ENCODE data around the gene TET2.

TET2 gene

DNA sequence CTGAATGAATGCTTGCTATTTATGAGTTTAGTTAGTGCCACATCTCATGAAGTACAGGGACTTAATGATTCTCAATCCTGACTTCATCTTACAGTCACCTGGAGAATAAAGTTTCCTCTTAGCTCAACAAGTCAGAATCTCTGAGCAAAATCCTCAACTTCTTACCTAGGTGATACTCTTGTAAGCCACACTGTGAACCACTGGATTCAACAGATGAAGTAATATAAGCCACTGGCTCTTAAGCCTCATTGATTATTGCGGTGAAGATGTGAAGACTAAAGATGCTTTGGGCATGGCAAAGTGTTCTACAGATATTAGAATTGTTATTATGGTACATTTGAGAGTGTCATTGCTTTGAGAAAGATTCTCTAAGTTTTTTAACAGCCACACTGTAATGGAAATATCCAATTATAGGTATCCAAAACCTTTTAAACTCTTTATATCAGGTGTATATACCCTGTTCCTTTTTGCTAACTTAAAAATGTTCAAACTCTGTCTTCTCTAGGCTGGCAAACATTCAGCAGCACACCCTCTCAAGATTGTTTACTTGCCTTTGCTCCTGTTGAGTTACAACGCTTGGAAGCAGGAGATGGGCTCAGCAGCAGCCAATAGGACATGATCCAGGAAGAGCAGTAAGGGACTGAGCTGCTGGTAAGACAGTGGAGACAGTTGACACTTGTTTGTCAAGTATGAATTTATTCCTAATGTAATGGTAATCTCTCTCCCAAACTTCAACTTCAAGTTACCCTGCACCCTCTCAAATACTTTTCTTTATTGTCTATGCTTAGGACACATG is 43.4 kb downstream of the TET2 start:
- no peak for DNase-seq

DNA sequence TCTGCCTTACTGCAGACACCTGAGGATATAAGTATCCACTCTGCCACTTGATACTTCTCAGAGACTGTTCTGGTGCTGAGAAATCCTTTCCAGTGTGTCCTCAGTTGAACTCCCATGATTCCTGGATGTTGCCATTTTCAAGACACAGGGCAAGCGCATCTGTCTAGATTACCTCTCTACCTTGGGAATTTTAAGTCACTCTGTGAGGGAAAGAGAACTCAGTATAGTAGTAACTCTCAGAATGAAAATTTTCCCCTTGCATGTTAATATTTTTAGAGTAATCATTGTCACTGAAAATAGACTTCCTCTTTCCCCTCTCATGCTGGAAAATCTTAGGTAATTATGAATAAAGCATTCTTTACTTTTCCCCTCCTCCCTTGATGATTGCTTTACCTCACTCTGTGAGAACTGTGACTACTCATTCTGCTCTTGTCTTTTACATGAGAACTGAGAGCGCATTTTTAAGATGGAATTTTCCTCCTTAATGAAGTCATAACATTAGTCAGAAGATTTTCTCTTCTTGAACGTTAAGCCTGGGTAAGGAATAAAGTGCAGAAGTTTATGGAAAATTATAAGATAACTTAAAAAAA is 45.0 kb downstream of the TET2 start:
- DNase-seq: no peak

GRCh38 chr4:105192474-105192873 is 45.8 kb downstream of the TET2 start:
- DNase-seq: no peak

DNA sequence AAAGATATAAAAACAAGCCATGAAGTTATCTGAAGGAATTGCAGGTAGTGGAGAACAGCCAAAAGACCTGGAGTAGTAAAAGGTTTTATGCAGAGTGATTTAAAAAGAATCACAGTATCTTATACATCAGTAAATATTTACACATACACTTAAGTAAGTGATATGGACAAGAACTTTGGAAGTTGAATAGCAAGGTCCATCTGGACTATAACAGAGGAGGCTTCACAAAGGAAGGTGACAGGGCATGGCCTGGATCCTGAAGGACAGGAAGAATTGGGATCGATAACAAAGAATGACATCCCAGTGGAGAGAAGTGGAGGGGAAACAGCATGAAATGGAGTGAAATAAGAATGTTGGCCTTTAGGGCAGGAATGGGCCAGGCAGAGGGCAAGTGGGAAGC is 46.2 kb downstream of the TET2 start:
- no peak for DNase-seq

DNA sequence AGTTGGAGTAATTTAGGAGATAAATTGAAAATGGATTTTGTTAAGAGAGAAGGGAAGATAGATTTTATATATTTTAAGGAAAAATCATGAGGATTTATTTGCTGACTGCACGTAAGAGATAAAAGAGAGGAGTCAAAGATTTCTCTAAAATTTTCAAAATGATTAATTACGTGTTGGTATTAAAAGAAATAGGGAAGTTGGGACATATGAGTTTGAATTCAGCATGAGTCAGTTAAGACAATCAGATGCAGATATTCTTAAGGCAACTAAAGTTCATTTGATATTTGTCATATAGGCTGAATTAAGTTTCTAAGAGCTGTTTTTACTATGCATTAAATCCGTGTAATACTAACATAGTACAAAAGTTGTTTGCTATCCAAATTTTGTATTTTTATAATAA is 46.9 kb downstream of the TET2 start:
- no peak for DNase-seq

DNA sequence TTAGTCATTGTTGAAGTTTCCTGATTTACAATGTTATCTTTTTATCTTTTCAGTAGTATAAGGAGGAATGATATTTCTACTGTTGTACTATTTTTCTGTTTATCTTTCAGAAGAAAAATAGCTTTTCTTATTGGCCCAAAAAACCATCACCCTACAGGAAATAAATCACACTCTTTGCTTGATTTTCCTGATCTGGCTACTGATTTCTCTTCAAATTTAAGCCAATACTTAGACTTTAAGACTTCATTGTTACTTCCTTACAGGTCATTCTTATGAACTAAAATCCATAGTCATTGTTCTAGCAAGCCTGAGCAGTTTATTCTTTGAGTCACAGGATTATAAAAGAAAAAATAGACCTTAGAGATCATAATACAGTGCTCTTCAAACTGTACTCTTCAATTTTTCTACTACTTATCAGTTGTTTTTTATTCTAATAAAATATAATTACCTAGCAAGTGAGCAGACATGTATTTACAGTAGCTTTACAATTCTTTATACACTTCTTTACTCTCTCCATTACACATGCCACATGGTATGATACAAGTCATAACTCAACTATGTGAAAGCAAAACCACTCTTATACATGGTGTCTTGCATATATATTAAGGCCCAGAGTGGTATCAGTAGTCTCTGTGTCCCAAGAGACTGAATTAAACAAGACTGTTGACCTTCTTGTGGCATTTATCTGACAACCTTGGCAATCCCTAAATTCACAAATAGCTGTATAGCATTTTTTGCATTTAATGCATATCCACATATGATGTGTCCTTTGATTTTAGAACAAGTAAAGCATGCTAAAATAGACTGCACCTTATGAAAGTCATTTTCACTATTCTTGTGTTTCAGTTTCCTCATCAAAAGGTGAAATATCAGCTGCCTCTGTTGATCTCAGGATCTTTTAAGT is 47.9 kb downstream of the TET2 start:
- DNase-seq: no peak

- peak; percentile 10 for DNase-seq
Measured at GRCh38 chr4:105196523-105197145, 50.0 kb downstream of the TET2 start.

DNA sequence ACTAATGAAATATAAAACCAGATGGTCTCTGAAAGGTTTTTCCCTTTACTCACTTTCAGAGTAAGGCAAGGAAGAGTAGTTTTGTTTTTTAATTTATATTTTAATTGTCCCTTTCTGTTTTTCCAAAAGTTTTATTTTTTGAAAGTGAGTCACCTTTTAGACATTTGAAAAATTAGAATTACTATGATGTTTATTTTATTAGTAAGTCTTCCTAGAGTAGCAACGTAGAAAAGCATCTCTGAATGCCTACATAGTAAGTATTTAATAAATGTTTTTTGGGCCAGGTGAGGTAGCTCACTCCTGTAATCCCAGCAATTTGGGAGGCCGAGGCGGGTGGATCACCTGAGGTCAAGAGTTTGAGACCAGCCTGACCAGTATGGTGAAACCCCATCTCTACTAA is 51.1 kb downstream of the TET2 start:
- DNase-seq: no peak

GRCh38 chr4:105198541-105198940 is 51.9 kb downstream of the TET2 start:
- no peak for DNase-seq

GRCh38 chr4:105206214-105206613 is 59.5 kb downstream of the TET2 start:
- DNase-seq: no peak

DNA sequence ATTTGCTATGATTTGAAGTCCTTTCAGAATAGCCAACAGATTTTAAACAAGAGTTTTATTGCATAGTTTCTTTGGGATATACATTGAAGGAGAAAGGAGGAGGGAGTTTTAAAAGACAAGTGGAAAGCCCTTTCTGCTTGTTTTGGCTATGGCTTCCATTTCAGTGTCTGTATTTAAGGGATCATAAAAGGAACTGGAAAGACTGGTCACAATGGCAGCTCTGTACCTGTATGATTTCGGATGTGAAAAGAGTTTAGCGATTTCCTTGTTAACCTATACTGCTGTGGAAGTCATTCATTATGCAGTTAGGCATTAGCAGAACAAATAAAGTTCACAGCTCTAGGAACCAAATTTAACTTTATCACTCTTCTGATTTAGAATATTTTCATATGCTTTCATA is 60.7 kb downstream of the TET2 start:
- DNase-seq: no peak

DNA sequence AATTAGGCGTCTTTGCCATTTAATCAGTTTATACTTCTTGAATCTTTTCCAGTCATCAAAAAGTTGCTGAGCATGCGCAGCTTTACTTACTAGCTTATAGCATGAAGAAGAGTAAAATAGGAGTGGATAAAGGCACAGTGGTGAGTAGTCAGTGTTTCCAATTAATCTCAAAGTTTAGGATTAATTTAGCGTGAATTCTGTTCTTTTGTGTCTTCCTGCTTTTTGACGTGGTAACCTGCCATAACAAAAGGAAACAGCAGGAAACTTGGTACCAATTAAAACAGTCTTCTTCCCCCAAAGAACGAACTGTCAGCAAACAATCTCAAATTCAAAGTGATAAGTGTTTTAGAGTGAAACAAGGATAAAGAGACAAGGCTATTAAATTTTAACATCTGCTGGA is 61.9 kb downstream of the TET2 start:
- DNase-seq: no peak

DNA sequence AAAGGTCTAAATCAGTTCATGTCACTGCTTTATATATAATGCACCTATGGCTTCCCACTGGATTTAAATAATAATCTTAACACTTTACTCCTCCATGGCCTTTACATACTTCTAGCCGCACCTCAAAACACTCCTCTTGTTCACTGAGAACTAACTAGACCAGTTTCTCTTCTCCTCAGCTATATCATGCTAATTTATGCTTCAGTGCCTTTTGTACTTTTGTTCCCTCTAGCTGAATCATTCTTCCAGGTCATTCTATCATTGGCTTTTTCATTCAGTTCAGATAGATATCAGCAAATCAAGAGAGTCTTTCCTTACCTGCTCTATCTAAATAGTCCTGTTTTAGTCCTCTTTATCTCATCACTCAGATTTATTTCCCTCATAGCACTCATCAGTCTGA is 64.2 kb downstream of the TET2 start:
- DNase-seq: no peak

DNA sequence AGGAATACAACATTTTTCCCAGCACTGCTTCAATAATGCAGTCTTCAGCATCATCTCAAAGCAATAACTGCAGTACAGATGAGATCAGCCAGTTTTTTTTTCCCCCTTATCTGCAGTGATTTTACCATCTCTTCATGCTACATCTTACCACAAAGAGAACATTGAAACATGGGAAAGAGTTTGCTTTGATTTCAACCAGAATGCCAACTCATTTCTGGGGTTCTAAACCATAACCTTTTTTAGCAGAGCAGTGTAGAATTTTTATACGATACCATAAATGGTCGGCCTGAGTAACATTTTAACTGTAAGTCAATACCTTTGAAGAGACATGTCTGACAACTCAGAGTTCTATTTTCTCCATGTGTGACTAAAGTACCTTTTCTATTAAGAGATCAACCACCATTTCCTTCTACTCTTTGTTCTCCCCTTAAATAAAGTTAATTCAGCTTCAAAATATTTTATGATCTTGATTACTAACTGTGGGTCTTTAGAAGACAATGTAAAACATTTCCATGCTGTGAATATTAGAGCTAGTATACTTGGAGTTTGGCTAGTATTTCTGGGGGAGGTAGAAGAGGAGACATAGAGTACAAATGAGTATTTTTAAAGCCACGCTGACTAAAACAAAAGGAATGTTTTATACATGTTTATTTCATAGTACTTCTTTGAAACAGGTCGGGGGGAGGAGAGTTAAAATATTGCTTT is 69.1 kb downstream of the TET2 start:
- no peak for DNase-seq

- DNase-seq: no peak
Measured at GRCh38 chr4:105225500-105225899, 78.8 kb downstream of the TET2 start.

DNA sequence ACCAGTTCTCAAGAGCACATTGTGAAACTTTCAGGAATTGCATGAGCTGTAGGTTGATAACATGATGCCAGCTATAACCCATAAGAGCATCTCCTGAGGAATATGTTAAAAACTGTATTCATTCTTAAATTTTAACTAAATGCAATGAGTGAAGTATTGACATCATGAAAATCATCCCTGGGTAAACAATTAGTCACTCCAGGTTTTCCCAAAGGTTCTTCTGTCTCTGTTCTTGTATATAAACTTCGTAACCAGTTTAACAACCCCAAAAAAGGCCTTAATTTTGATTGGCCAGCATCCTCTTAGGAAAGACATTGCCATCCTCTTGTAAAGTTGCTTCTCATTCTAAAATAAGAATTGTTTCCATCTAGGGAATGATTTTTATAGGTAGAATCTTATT is 80.4 kb downstream of the TET2 start:
- no peak for DNase-seq

GRCh38 chr4:105230287-105230686 is 83.6 kb downstream of the TET2 start:
- no peak for DNase-seq

GRCh38 chr4:105232374-105232773 is 85.7 kb downstream of the TET2 start:
- no peak for DNase-seq

- no peak for DNase-seq
Measured at GRCh38 chr4:105234582-105234981, 87.9 kb downstream of the TET2 start.

- no peak for DNase-seq
Measured at GRCh38 chr4:105236202-105236915, 89.7 kb downstream of the TET2 start.

GRCh38 chr4:105236916-105237311 is 90.2 kb downstream of the TET2 start:
- no peak for DNase-seq

DNA sequence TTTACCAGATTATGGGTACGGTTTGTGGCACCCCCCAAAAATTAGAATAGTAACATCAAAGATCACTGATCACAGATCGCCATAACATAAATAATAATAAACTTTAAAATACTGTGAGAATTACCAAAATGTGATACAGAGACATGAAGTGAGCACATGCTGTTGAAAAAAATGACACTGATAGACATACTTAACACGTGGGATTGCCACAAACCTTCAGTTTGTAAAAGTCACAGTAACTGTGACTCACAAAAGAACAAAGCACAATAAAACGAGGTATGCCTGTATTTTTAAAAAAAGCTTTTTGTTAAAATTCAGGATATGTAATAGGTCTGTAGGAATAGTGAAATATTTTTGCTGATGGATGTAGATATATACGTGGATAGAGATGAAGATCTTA is 93.4 kb downstream of the TET2 start:
- no peak for DNase-seq
